Neural crest cell (in vitro differentiated cells): ENCODE measurements around the gene MMP17. TPM values are rescaled to one million over a fixed set of nuclear protein-coding genes. Genes with fewer than 3 reads are reported as not detected.
A peak's percentile ranks its signal among the peaks of the same experiment; 100 is the strongest.

Source experiments
- DNase-seq: peaks from one replicate; pipeline ENCODE4 v3.0.0; 2021; ENCODE audit warnings: low read depth, mixed read lengths, low spot score
- H3K27ac Mint-ChIP-seq: one replicate; pipeline ENCODE4 v1.8.0; 2021; ENCODE audit warnings: mild to moderate bottlenecking, mixed read lengths; ENCODE audit not compliant: unreplicated experiment
- H3K27me3 Mint-ChIP-seq: 2 replicates; pipeline ENCODE4 v1.8.0; 2021; ENCODE audit warnings: low read depth, mild to moderate bottlenecking, mixed read lengths
- H3K36me3 Mint-ChIP-seq: 2 replicates; pipeline ENCODE4 v1.8.0; 2021; ENCODE audit warnings: low read depth, mild to moderate bottlenecking, mixed read lengths
- H3K4me1 Mint-ChIP-seq: 2 replicates; pipeline ENCODE4 v1.8.0; 2021; ENCODE audit warnings: mixed read lengths
- H3K4me3 Mint-ChIP-seq: one replicate; pipeline ENCODE4 v1.8.0; 2021; ENCODE audit warnings: mild to moderate bottlenecking, mixed read lengths
- H3K9me3 Mint-ChIP-seq: 2 replicates; pipeline ENCODE4 v1.8.0; 2021; ENCODE audit warnings: mixed read lengths
- CTCF ChIP-seq: fragments of 200-600 bp; sonication (generic); conservative IDR thresholded peaks from 2 replicates; pipeline ENCODE4 v1.5.0; 2021; ENCODE audit warnings: antibody characterized with exemption, mild to moderate bottlenecking
- total RNA-seq: library from RNA; stranded (reverse); gene quantifications from 2 replicates; pipeline ENCODE4 v1.2.1, GENCODE V29; 2021

Gene MMP17
- total RNA-seq, 1 donor from 2014 or later, result 90.9 TPM

GRCh38 chr12:131857908-131858850 lies 30.0 kb downstream of the MMP17 start:
- peaks cover 52% of the 10 kb centered on the region for H3K4me1 Mint-ChIP-seq
- H3K36me3 Mint-ChIP-seq, result no peaks in the 10 kb centered on the region
- no peaks in the 10 kb centered on the region for H3K9me3 Mint-ChIP-seq
- no peak for DNase-seq
- no peak for TF ChIP-seq CTCF
- H3K27me3 Mint-ChIP-seq, result peaks cover 56% of the 10 kb centered on the region
- H3K4me3 Mint-ChIP-seq, result peak overlapping the region; percentile 84
- H3K27ac Mint-ChIP-seq, result peak overlapping the region; percentile 28

- Mint-ChIP-seq H3K4me1 (peaks cover 57% of the 10 kb centered on the region), H3K27me3 (peaks cover 48% of the 10 kb centered on the region), H3K36me3 (no peaks in the 10 kb centered on the region), H3K27ac (peak overlapping the region; percentile 86), H3K4me3 (peak overlapping the region; percentile 82), H3K9me3 (no peaks in the 10 kb centered on the region)
- DNase-seq, result no peak
- TF ChIP-seq CTCF, result no peak
Measured at GRCh38 chr12:131860472-131861260, 32.5 kb downstream of the MMP17 start.

GRCh38 chr12:131861261-131862083 lies 33.3 kb downstream of the MMP17 start:
- Mint-ChIP-seq H3K27ac (peak overlapping the region; percentile 71), H3K4me3 (peak overlapping the region; percentile 76), H3K9me3 (no peaks in the 10 kb centered on the region), H3K36me3 (no peaks in the 10 kb centered on the region), H3K4me1 (peaks cover 52% of the 10 kb centered on the region), H3K27me3 (peaks cover 42% of the 10 kb centered on the region)
- DNase-seq, result no peak
- no peak for TF ChIP-seq CTCF

- Mint-ChIP-seq H3K9me3 (no peaks in the 10 kb centered on the region), H3K27ac (peak overlapping the region; percentile 35), H3K4me3 (peak overlapping the region; percentile 76), H3K4me1 (peaks cover 49% of the 10 kb centered on the region), H3K36me3 (no peaks in the 10 kb centered on the region), H3K27me3 (peaks cover 39% of the 10 kb centered on the region)
- TF ChIP-seq CTCF, result no peak
- DNase-seq, result no peak
Measured at GRCh38 chr12:131862084-131862441, 33.9 kb downstream of the MMP17 start.

- no peak overlapping the region for H3K27ac Mint-ChIP-seq
- H3K36me3 Mint-ChIP-seq, result no peaks in the 10 kb centered on the region
- no peak for TF ChIP-seq CTCF
- DNase-seq, result no peak
- peak overlapping the region; percentile 24 for H3K4me3 Mint-ChIP-seq
- H3K27me3 Mint-ChIP-seq, result peaks cover 34% of the 10 kb centered on the region
- H3K4me1 Mint-ChIP-seq, result peaks cover 45% of the 10 kb centered on the region
- no peaks in the 10 kb centered on the region for H3K9me3 Mint-ChIP-seq
Measured at GRCh38 chr12:131862600-131862993, 34.4 kb downstream of the MMP17 start.
